Stimulated activated CD4-positive, alpha-beta T cell treated with anti-CD3 and anti-CD28 coated beads, Interleukin-1b, Interleukin-23, amount 100 ng/mL, for 4 hours (primary cell): Measurements from ENCODE around the gene QRSL1.
"Not testable (repeated sequence)": the region's sequence is repeated elsewhere in the genome, so short reads cannot be mapped to it uniquely, and the experiment has no call there.

Source experiments
- DNase-seq, 2 donors: peaks; one replicate each; pipeline ENCODE4 v3.0.0-alpha.2; 2020; ENCODE audit warnings: low read depth in 2 of 2

Gene QRSL1

GRCh38 chr6:106623039-106623438 is 6.3 kb upstream of the QRSL1 start:
- no peak for DNase-seq

DNA sequence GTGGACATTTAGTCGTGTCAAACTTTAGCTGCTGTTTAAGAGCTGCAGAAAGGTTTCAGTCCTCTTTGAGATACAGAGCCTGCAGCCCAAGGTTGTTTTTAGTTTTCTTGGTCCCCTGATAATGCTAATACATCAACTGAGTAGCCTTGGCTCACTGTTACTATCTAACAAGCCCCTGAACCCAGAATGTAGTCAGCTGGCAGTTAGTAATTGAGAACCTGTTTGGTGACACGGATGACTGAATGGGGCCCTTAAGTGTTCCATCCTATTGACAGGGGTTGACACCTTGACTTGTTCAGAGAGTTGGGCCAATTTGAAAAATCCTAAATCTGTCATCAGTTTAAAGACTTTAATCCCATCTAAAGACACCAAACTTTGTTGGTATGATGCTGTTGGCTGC is 2.9 kb upstream of the QRSL1 start:
- no peak for DNase-seq

GRCh38 chr6:106627760-106628159 is 1.6 kb upstream of the QRSL1 start:
- not testable (repeated sequence) for DNase-seq

DNA sequence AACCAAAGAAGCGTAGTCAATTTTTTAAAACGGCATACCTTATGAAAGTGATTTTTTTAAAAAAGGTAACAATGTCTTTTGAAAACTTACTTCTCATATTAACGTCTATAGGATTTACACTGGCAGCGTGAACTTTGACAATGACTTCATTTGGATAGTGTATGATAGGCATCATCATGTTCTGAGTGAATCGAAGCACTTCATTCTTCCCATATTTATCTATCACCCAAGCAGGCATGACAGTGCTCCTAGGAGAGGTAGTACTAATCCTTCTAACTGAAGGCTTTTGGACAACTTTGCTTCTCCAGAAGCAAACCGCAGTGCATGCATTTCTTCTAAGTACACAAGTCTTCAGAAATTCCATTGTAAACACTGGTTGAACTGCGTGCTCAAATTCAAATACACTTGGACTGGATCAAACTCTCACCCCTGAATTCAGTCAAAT is 698 bp upstream of the QRSL1 start:
- no peak for DNase-seq

DNA sequence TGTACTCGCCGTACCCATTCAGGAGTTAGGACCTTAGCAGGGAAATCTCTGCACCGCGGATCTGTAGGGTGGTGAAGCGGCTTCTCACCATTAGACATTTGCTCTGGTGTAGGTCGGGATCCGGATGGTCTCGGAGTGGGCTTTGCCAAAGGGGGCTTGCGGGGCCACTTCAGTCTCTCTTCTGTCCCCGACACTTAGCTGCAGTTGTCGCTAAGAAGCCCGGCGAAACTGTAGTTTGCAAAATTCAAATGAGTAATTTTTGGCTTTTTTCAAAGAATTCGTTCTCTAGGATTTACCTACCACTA is 433 bp downstream of the QRSL1 start:
- no peak for DNase-seq

DNA sequence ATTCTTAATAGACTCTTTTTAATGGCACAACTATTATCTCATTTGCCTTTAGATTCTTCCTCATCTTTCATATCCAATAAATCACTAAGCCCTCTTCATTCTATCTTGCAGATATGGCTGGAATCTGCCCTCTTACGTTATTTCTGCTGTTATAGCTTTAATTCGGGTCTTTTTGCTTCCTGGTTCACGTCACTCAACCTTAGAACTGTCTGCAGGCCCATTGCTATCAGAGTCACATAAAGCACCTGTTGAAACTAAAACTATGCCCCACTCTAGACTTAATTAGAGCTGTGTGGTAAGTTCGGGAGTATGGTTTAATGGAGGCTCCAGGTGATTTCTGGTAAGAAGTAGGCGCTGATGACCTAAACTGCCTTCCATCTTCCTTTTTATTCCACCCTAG is 988 bp downstream of the QRSL1 start:
- no peak for DNase-seq

GRCh38 chr6:106631346-106631745 is 2.0 kb downstream of the QRSL1 start:
- DNase-seq = no peak

DNA sequence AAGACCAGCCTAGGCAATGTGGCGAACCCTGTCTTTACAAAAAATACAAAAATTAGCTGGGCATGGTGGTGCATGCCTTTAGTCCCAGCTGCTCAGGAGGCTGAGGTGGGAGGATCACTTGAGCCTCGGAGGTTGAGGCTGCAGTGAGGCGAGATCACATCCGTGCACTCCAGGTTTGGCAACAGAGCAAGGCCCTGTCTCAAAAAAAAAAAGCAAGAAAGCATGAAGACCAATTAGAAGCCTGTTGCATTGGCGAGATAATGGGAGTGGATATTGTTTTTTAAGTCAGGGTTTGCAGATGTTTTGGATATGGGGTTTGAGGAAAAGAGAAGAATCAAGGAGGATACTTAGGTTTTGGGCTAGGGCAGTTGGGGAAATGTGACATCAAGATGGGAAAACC is 5.2 kb downstream of the QRSL1 start:
- no peak for DNase-seq

DNA sequence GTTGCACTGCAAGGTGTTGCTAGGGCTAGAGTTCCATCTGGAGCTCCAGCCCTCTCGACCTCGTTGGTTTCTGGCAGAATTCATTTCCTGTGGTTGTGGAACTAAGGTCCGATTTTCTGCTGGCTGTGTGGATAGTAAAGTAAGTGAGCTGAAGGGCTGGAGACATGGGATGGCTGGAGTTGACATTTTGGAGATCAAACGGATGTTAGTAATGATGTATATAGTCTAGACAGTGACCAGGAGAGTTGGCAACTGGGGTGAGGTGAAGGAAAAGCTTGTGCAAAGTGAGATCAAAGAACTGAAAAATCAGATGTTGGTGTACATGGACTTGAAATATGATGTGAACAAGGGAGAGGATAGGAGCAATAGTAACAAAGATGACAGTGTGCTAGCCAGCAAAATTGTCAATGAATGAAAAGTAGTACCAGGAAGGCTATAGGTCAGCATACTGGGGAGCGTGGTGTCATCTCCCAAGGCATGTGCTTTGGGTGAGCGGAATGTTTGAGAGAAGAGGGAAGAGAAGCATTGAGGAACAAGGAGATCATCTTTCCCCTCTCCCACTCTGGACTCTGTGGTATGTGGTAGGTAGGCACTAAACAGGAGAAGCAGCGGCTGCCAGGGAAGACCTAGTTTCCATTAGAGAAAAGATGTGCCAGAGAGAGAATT is 7.8 kb downstream of the QRSL1 start:
- no peak for DNase-seq

DNA sequence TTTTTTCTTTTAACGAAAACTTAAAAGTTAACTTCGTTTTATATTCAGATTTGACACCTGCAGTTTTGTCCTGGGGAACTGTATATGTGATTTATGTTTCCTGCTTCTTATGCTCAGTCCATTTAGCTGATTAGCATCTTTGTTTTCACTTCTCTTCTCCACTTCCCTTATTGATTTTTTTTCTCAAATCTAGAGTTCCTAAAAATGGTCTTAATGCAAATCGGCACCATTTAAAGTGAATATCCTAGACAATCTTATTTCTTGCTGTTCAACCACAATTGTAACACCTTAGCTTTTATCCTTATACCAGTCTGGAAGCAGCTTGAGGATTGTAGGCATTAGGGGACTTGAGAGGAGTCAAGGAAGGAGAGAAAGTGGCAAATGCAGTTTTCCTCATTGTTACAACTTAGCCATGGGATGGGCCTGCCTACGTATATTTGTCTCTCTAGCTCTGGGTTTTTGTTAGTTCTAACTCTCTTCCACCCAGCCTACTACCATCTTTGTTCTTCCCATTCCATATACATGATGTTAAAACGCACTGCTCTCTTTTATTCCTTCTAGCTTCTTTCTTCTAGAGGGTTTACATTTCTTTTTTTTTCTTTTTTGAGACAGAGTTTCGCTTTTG is 8.5 kb downstream of the QRSL1 start:
- no peak for DNase-seq

DNA sequence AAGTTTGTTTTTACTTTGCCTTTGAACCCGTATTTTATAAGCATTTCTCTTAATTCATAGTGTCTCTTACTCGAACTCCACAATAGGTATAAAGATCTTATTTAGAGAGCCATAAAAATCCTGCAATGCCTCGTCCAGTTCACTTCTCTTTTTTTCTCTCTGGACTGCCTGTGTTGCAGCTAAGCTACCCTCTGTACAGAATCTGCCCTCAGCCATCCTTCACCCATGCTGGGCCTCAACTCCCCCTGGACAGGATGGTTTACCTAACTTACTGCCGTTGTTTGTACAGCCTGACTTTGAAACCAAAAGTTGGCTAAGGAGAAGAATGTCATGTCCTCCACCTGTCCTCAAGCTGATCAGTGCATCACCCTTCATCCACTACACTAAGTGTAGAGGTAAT is 10.4 kb downstream of the QRSL1 start:
- DNase-seq = no peak

GRCh38 chr6:106642476-106642875 is 13.1 kb downstream of the QRSL1 start:
- no peak for DNase-seq

DNA sequence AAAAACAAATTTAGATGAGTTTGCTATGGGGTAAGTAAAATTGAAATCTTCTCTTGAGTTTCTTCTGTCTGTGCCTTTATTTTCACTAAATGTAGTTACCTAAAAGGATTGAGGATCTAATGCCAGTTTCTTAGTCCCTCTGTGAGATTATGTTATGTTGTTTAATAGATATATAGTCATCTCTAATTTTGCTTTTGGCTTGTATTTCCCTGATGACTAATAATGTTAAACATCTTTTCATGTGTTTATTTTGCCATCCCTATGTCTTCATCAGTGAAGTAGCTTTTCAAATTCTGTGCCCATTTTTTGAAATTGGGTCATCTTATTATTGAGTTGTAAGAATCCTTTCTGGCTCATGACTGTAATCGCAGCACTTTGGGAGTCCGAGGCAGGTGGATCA is 13.7 kb downstream of the QRSL1 start:
- DNase-seq = no peak

DNA sequence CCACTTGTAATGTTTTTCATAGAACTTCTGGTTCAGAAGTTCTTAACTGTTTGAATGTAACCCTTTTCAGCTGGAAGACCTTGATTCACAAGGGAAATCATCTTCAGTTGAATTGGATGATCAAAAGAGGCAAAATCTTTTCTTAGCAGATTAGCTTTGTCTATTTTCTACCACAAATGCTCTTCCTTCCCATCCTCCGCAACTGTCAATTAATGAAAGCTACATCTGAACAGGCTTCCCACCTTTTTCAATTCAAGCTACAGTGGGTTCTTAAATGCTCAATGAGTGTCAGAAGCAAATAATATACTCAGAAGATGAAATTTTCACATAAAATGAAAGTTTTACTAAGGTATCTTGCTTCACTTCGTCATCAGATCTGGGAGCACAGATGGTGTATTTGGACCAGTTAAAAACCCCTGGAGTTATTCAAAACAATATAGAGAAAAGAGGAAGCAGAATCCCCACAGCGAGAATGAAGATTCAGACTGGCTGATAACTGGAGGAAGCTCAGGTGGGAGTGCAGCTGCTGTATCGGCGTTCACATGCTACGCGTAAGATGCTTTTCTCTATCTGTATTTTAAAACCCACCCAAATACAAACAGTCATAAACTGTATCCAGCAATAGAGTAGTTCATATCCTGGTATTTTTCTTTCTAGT is 19.4 kb downstream of the QRSL1 start:
- DNase-seq = no peak

- DNase-seq = no peak
Measured at GRCh38 chr6:106658469-106658868, 29.1 kb downstream of the QRSL1 start.

GRCh38 chr6:106659859-106660258 is 30.5 kb downstream of the QRSL1 start:
- DNase-seq = no peak

- DNase-seq = no peak
Measured at GRCh38 chr6:106662458-106662857, 33.1 kb downstream of the QRSL1 start.

DNA sequence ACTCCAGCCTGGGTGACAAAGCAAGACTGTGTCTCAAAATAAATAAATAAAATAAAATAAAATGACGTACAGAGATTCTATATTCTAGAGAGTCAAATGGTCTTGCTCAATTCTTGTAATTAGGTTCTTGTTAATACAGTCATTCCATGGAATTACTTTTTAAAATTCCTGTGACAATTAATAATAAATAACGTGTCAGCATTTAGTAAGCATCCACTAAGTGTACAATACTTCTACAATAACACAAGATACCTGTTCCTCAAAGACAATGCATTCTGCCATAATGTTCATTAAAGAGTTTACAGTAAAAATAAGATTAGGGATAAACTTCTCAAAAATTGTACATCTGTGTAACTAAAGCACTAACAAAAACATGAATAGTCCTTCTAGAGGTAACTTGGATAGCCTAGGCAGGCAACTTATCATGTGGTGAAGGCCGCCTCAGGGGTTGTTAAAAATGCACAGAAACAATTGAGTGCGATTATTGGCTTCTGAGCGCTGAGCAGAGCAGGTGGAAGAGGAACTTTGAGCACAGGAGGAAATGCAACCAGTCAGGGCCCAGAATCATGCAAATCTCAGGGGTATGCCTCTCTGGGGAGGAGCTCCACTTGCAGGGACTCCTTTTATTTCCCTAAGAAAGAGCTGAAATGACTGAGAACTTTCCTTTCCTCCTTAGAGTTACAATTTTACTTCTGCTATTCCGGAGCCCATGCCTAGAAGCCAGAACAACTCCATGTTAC is 37.1 kb downstream of the QRSL1 start:
- DNase-seq = no peak

DNA sequence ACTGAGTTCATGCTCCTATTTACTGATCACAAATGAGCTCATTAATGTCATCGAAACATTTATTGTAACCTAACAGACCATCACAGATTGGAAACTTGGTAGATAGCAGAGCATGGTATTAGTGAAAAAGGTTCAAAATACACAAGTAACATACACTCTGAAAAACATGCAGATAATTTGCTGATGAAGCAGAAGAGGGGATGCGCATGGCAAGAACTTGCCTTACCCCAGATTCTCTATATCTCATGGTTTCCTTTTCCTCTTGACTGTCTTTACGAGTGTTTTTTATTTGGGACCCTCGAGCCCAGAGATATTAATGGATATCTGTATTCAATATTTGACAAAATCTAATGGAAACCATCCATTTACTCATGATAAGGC is 37.6 kb downstream of the QRSL1 start:
- no peak for DNase-seq

DNA sequence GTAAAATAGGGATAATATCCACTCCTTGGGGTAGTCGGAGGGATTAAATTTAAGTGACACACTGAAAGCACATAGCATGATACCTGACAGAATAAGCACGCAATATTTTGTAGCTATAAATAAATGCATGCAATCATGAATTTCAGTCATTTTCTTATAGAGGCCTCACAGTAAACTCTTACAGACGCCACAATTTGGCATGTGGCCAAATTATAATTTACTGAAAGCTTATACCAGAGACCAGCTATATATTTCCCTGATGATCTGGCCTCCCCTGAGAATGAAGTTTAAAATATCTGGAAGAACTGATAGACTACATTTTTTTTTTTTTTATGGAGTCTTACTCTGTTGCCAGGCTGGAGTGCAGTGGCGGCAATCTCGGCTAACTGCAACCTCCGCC is 40.9 kb downstream of the QRSL1 start:
- DNase-seq = no peak

DNA sequence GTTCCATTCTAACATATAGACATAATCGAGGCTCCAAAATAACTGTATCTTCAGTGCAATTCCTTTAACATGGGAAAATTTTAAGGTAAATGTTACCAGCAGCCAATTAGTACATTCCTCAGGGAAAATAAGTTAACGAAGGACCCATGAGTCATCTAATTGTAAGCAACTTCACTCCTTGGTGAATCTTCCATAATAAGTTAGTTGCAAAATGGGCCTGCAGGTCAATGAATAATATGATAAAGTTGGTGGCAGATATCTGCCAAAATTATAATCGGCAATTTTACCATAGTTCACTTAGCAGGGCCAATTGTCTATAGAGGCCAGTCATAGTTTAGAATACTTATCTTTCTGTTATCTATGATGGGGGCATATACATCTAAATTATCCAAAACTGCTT is 42.3 kb downstream of the QRSL1 start:
- DNase-seq = no peak

GRCh38 chr6:106674541-106675229 is 45.3 kb downstream of the QRSL1 start:
- DNase-seq = no peak
